ENCODE measurements around the gene FBLN2. TPM values are rescaled to one million over a fixed set of nuclear protein-coding genes. Genes with fewer than 3 reads are reported as not detected.

Gene FBLN2
- polyA plus RNA-seq, 1 of the 3 experiments (the other 2 are of a cell fraction), result 5.2 TPM

GRCh38 chr3:13671482-13672233 lies 122.7 kb downstream of the FBLN2 start:
- TF ChIP-seq YY1 (IDR thresholded peaks at IDR 0.05; ENCODE audit: low read depth), result no peak
- TF ChIP-seq USF2 (IDR thresholded peaks at IDR 0.05; ENCODE audit: borderline replicate concordance, low read depth, low read length), result no peak
- TF ChIP-seq EP300 (IDR thresholded peaks at IDR 0.05; ENCODE audit: borderline replicate concordance in 1 of 2, low read depth in 1 of 2, low read length in 1 of 2), result no peak
- TF ChIP-seq RXRA (IDR thresholded peaks at IDR 0.05; ENCODE audit: borderline replicate concordance, low read depth), result no peak
- TF ChIP-seq TEAD4 (IDR thresholded peaks at IDR 0.05; ENCODE audit: borderline replicate concordance, insufficient read depth), result no peak
- no peak for TF ChIP-seq MAX (IDR thresholded peaks at IDR 0.05; ENCODE audit: low read depth)
- TF ChIP-seq SIN3A (IDR thresholded peaks at IDR 0.05; ENCODE audit: borderline replicate concordance, low read depth, low read length), result no peak
- no peak for TF ChIP-seq JUND (IDR thresholded peaks at IDR 0.05)
- TF ChIP-seq NFIC (IDR thresholded peaks at IDR 0.05; ENCODE audit: borderline replicate concordance), result no peak
- TF ChIP-seq MEF2A (IDR thresholded peaks at IDR 0.05; ENCODE audit: borderline replicate concordance, low read depth), result no peak
- no peak for TF ChIP-seq IRF3 (IDR thresholded peaks at IDR 0.05; ENCODE audit: low read depth, low read length)
- TF ChIP-seq USF1 (IDR thresholded peaks at IDR 0.05; ENCODE audit: borderline replicate concordance, low read depth), result no peak
- TF ChIP-seq SMC3 (IDR thresholded peaks at IDR 0.05; ENCODE audit: low read depth, low read length), result no peak
- TF ChIP-seq ELF1 (IDR thresholded peaks at IDR 0.05), result no peak
- no peak for TF ChIP-seq POLR2AphosphoS5 (IDR thresholded peaks at IDR 0.05; ENCODE audit: low read depth, low read length)
- no peak for TF ChIP-seq PBX3 (IDR thresholded peaks at IDR 0.05)
- TF ChIP-seq TCF12 (IDR thresholded peaks at IDR 0.05), result no peak
- TF ChIP-seq CHD2 (IDR thresholded peaks at IDR 0.05; ENCODE audit: low read length, partially characterized antibody), result no peak
- Histone ChIP-seq H2AFZ (ENCODE audit: low read depth) (no peak overlapping the region), H3K4me2 (no peak overlapping the region), H3K27me3 (ENCODE audit: insufficient read depth) (no peaks in the 10 kb centered on the region), H3K9me3 (no peaks in the 10 kb centered on the region), H3K36me3 (replicated peaks in 1 of 2; ENCODE audit: control insufficient read depth in 1 of 2, insufficient read depth in 2 of 2, low read length in 1 of 2) (no peaks in the 10 kb centered on the region), H3F3A (replicated peaks; ENCODE audit: insufficient read depth) (no peaks in the 10 kb centered on the region), H3K4me3 (ENCODE audit: low read depth in 2 of 2, low read length in 1 of 2) (no peak overlapping the region), H3K79me2 (ENCODE audit: insufficient read depth) (no peaks in the 10 kb centered on the region), H3K4me1 (ENCODE audit: control insufficient read depth in 1 of 2, insufficient read depth in 2 of 2, low read depth in 1 of 2, low read length in 1 of 2) (no peaks in the 10 kb centered on the region), H3K9ac (no peak overlapping the region), H3K27ac (ENCODE audit: low read depth in 2 of 2, low read length in 1 of 2) (no peak overlapping the region), H4K20me1 (ENCODE audit: insufficient read depth) (no peaks in the 10 kb centered on the region), H3K9me2 (no peaks in the 10 kb centered on the region)
- CTCF ChIA-PET, result interaction anchor here (2.5 to 8.1 kb wide), 3 partner anchors 15 to 209 kb away, joined by 5 to 69 read pairs (median 28); partner anchors contain the start of gene WNT7A
- DNase-seq, result no peak
- POLR2A ChIA-PET, result no interaction called here
- WGBS (ENCODE audit: low lambda C conversion rate), result 19% methylated on average over 10 of the region's 10 CpGs

Measured in SK-N-SH (cell line).